Measurements from ENCODE around the gene ELOVL5. TPM values are rescaled to one million over a fixed set of nuclear protein-coding genes. Genes with fewer than 3 reads are reported as not detected.

Gene ELOVL5
- total RNA-seq, 1 experiment from 2014 or later = 218 TPM

DNA sequence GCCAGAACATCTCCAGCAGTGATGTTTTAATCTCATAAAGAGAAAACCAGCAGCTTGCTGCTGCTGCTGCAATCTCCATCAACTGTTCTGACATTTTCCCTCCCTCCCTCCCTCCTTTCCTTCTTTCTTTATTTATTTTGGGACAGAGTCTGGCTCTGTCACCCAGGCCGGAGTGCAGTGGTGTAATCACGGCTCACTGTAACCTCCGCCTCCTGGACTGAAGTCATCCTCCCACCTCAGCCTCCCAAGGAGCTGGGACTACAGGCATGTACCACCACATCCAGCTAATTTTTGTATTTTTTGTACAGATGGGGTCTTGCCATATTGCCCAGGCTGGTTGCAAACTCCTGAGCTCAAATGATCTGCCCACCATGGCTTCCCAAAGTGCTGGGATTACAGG, 5.7 kb downstream of the ELOVL5 start:
- ChIA-PET POLR2A (interaction anchor here (0.6 kb wide), 1 partner anchor 190 kb away, joined by 5 read pairs; no protein-coding TSS in a partner anchor), CTCF (no interaction called here)
- H3K4me1 ChIP-seq (ENCODE audit: control insufficient read depth, insufficient read depth, low read length) = peaks cover 72% of the 10 kb centered on the region
- DNase-seq (ENCODE audit: low read depth, low spot score) (no peak), ATAC-seq (no peak)
- H3K4me3 ChIP-seq (ENCODE audit: low read depth in 2 of 2, low read length in 2 of 2) = no peak overlapping the region
- H3K27ac ChIP-seq (ENCODE audit: low read length) = no peak overlapping the region
- intact Hi-C loops (cut with micrococcal nuclease; ENCODE audit: unreplicated experiment) = no loop called here
- peaks cover 3% of the 10 kb centered on the region; the same call in 1 of the 2 replicates for H3K36me3 ChIP-seq (ENCODE audit: control insufficient read depth, insufficient read depth, low read length)
- no peaks in the 10 kb centered on the region for H3K9me3 ChIP-seq (ENCODE audit: control insufficient read depth, insufficient read depth, low read depth, low read length)
- in situ Hi-C loops (cut with HindIII; ENCODE audit: low pct_unique_long_range_greater_than_20kb, low sequenced_read_pairs) = no loop called here
- no TSS peak for BruUV-seq (replicated peaks)
- no peak for TF ChIP-seq TCF7L2 (IDR thresholded peaks at IDR 0.05; ENCODE audit: low read depth, low read length)
- TF ChIP-seq, protein P1, sequence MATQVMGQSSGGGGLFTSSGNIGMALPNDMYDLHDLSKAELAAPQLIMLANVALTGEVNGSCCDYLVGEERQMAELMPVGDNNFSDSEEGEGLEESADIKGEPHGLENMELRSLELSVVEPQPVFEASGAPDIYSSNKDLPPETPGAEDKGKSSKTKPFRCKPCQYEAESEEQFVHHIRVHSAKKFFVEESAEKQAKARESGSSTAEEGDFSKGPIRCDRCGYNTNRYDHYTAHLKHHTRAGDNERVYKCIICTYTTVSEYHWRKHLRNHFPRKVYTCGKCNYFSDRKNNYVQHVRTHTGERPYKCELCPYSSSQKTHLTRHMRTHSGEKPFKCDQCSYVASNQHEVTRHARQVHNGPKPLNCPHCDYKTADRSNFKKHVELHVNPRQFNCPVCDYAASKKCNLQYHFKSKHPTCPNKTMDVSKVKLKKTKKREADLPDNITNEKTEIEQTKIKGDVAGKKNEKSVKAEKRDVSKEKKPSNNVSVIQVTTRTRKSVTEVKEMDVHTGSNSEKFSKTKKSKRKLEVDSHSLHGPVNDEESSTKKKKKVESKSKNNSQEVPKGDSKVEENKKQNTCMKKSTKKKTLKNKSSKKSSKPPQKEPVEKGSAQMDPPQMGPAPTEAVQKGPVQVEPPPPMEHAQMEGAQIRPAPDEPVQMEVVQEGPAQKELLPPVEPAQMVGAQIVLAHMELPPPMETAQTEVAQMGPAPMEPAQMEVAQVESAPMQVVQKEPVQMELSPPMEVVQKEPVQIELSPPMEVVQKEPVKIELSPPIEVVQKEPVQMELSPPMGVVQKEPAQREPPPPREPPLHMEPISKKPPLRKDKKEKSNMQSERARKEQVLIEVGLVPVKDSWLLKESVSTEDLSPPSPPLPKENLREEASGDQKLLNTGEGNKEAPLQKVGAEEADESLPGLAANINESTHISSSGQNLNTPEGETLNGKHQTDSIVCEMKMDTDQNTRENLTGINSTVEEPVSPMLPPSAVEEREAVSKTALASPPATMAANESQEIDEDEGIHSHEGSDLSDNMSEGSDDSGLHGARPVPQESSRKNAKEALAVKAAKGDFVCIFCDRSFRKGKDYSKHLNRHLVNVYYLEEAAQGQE (IDR thresholded peaks at IDR 0.05; ENCODE audit: insufficient read depth in 1 of 2, low read depth in 2 of 2, low read length in 1 of 2) = no peak
- TF ChIP-seq, protein P2, sequence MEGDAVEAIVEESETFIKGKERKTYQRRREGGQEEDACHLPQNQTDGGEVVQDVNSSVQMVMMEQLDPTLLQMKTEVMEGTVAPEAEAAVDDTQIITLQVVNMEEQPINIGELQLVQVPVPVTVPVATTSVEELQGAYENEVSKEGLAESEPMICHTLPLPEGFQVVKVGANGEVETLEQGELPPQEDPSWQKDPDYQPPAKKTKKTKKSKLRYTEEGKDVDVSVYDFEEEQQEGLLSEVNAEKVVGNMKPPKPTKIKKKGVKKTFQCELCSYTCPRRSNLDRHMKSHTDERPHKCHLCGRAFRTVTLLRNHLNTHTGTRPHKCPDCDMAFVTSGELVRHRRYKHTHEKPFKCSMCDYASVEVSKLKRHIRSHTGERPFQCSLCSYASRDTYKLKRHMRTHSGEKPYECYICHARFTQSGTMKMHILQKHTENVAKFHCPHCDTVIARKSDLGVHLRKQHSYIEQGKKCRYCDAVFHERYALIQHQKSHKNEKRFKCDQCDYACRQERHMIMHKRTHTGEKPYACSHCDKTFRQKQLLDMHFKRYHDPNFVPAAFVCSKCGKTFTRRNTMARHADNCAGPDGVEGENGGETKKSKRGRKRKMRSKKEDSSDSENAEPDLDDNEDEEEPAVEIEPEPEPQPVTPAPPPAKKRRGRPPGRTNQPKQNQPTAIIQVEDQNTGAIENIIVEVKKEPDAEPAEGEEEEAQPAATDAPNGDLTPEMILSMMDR (IDR thresholded peaks at IDR 0.05) = no peak
- no peak for TF ChIP-seq SIN3A (IDR thresholded peaks at IDR 0.05; ENCODE audit: borderline replicate concordance, insufficient read depth, low read depth, low read length)
- TF ChIP-seq POLR2AphosphoS5 (IDR thresholded peaks at IDR 0.05; ENCODE audit: low read depth, low read length) = no peak
- H3K27me3 ChIP-seq (ENCODE audit: control insufficient read depth, insufficient read depth, low read length) = no peaks in the 10 kb centered on the region

DNA sequence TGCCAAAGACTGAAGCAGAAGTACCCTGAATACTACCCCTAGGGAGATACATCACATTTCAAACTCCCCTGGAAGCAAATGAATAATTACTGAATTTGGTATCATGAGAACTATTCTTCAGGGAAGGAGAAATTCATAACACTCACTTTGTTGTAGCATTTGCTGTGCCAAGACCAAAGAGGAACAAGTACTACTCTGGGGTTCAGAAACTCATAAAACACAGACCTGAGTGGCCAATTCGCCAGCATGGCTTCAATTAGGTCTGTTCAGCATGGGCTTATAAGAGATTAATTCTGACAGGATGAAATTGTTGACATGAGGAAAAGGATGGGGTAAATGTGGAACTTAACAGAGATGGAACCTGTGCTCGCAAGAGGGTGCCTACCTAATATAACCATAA, 6.5 kb downstream of the ELOVL5 start:
- DNase-seq (ENCODE audit: low read depth, low spot score) (no peak), ATAC-seq (no peak)
- no peaks in the 10 kb centered on the region for H3K27me3 ChIP-seq (ENCODE audit: control insufficient read depth, insufficient read depth, low read length)
- H3K27ac ChIP-seq (ENCODE audit: low read length) = no peak overlapping the region; the same call in 1 of the 2 replicates
- intact Hi-C loops (cut with micrococcal nuclease; ENCODE audit: unreplicated experiment) = no loop called here
- H3K9me3 ChIP-seq (ENCODE audit: control insufficient read depth, insufficient read depth, low read depth, low read length) = no peaks in the 10 kb centered on the region
- H3K4me1 ChIP-seq (ENCODE audit: control insufficient read depth, insufficient read depth, low read length) = peaks cover 79% of the 10 kb centered on the region
- POLR2A ChIA-PET = no interaction called here
- no peak overlapping the region for H3K4me3 ChIP-seq (ENCODE audit: low read depth in 2 of 2, low read length in 2 of 2)
- peaks cover 3% of the 10 kb centered on the region; the same call in 1 of the 2 replicates for H3K36me3 ChIP-seq (ENCODE audit: control insufficient read depth, insufficient read depth, low read length)
- TF ChIP-seq SIN3A (IDR thresholded peaks at IDR 0.05; ENCODE audit: borderline replicate concordance, insufficient read depth, low read depth, low read length) (no peak), POLR2AphosphoS5 (IDR thresholded peaks at IDR 0.05; ENCODE audit: low read depth, low read length) (no peak), TCF7L2 (IDR thresholded peaks at IDR 0.05; ENCODE audit: low read depth, low read length) (no peak)
- TF ChIP-seq, protein P2 (IDR thresholded peaks at IDR 0.05) = no peak
- TF ChIP-seq, protein P1 (IDR thresholded peaks at IDR 0.05; ENCODE audit: insufficient read depth in 1 of 2, low read depth in 2 of 2, low read length in 1 of 2) = no peak
- CTCF ChIA-PET = no interaction called here
- BruUV-seq (replicated peaks) = no TSS peak
- in situ Hi-C loops (cut with HindIII; ENCODE audit: low pct_unique_long_range_greater_than_20kb, low sequenced_read_pairs) = no loop called here
